Measurements from ENCODE around the gene GPSM3. TPM values are rescaled to one million over a fixed set of nuclear protein-coding genes. Genes with fewer than 3 reads are reported as not detected.

Gene GPSM3
- total RNA-seq, 1 experiment from 2014 or later = 11.8 TPM

- Histone ChIP-seq H3K56ac (ENCODE audit: insufficient read length, low read depth, low read length) (no peak overlapping the region), H2AFZ (ENCODE audit: low read length) (no peak overlapping the region), H3K27ac (ENCODE audit: insufficient read length, low read depth, low read length) (no peak overlapping the region), H3T11ph (ENCODE audit: low read length) (no peak overlapping the region), H4K20me1 (ENCODE audit: control insufficient read depth, insufficient read depth, insufficient read length) (no peaks in the 10 kb centered on the region), H3K23ac (ENCODE audit: insufficient read length, low read depth, low read length) (no peak overlapping the region), H3K4ac (ENCODE audit: low read depth, low read length) (no peak overlapping the region), H3K79me2 (ENCODE audit: insufficient read depth, low read length) (no peaks in the 10 kb centered on the region), H3K18ac (ENCODE audit: insufficient read length, low read depth, low read length) (no peak overlapping the region), H2BK15ac (ENCODE audit: low read depth, low read length) (no peak overlapping the region), H4K5ac (ENCODE audit: insufficient read length, low read depth, low read length) (no peak overlapping the region), H2AK5ac (ENCODE audit: insufficient read length, low read length) (no peak overlapping the region), H3K79me1 (ENCODE audit: insufficient read depth, low read depth, low read length, poor library complexity, severe bottlenecking) (no peaks in the 10 kb centered on the region), H3K23me2 (ENCODE audit: insufficient read length, low read depth, low read length, poor library complexity, severe bottlenecking) (peaks cover 9% of the 10 kb centered on the region), H4K8ac (replicated peaks; ENCODE audit: insufficient read length, low read depth, low read length) (no peak overlapping the region), H4K91ac (ENCODE audit: insufficient read length, low read depth, low read length) (no peak overlapping the region), H2BK20ac (ENCODE audit: low read depth, low read length, poor library complexity, severe bottlenecking) (no peak overlapping the region), H3K14ac (ENCODE audit: insufficient read depth, low read length) (no peak overlapping the region), H3K4me2 (ENCODE audit: insufficient read depth, insufficient read length, low read length) (no peak overlapping the region), H3K27me3 (ENCODE audit: insufficient read depth, low read length) (no peaks in the 10 kb centered on the region), H3K4me1 (ENCODE audit: insufficient read depth, low read length) (peaks cover 3% of the 10 kb centered on the region), H3K9me3 (ENCODE audit: control insufficient read depth, low read depth, low read length) (no peaks in the 10 kb centered on the region), H2BK120ac (ENCODE audit: low read depth, low read length, poor library complexity, severe bottlenecking) (no peak overlapping the region), H3K9ac (ENCODE audit: extremely low read depth, insufficient read length, low read length) (no peak overlapping the region), H2BK5ac (ENCODE audit: insufficient read length, low read length) (no peak overlapping the region), H2BK12ac (ENCODE audit: insufficient read length, low read depth, low read length) (no peak overlapping the region)
- WGBS (ENCODE audit: extremely low coverage, insufficient read length, low lambda C conversion rate) = no CpG with 5 or more reads among the region's 3 CpGs
- Mint-ChIP-seq H3K27me3 (ENCODE audit: low read depth) (no peaks in the 10 kb centered on the region), H3K36me3 (ENCODE audit: insufficient read depth in 1 of 3, low read depth in 3 of 3) (no peaks in the 10 kb centered on the region), H3K4me1 (peaks cover 23 to 26% of the 10 kb centered on the region in 2 experiments), H3K4me3 (no peak overlapping the region; a peak in 1 of 5 replicates), H3K27ac (no peak overlapping the region), H3K9me3 (no peaks in the 10 kb centered on the region)
- no peak for TF ChIP-seq CTCF (conservative IDR thresholded peaks at IDR 0.05)
- no peak for DNase-seq
These were observed 5.9 kb upstream of the GPSM3 start for GRCh38 chr6:32198345-32198696.

Measured in H9 (cell line).